Choroid plexus epithelial cell (primary cell): ENCODE results near the gene PIP5K1B.

Experiments
- DNase-seq: peaks from one replicate; pipeline ENCODE4 v3.0.0-alpha.2; 2010; ENCODE audit warnings: low read depth
- H3K4me3 ChIP-seq: 2 replicates; pipeline ENCODE4 v1.5.1; 2011; ENCODE audit warnings: low read depth, mild to moderate bottlenecking, control low read depth, low read length, moderate library complexity
- TF ChIP-seq, protein P1 (sequence below): conservative IDR thresholded peaks from 2 replicates; pipeline ENCODE4 v1.5.1; 2011; ENCODE audit warnings: low read depth, mild to moderate bottlenecking, control low read depth, inconsistent platforms, low read length, moderate library complexity

PIP5K1B gene

DNA sequence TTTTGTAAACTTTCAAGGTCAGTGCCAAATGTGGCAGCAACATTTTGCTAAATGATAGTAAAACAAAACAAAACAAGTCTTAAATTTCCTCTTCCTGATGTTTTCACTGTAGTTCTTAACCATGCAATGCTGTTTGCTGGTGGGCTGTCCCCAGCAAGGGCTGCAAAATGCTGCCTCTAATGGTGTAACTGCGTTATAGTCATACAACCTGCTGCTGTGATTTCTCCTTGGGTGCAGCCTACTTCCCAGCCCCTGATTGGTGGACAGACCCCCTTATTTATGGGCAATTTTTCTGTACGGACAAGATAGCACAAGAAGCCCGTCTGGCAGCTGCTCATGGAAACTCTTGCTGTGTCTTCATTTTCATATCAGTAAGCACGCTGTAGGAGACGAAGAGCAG, 26.6 kb upstream of the PIP5K1B start:
- TF ChIP-seq, protein P1, sequence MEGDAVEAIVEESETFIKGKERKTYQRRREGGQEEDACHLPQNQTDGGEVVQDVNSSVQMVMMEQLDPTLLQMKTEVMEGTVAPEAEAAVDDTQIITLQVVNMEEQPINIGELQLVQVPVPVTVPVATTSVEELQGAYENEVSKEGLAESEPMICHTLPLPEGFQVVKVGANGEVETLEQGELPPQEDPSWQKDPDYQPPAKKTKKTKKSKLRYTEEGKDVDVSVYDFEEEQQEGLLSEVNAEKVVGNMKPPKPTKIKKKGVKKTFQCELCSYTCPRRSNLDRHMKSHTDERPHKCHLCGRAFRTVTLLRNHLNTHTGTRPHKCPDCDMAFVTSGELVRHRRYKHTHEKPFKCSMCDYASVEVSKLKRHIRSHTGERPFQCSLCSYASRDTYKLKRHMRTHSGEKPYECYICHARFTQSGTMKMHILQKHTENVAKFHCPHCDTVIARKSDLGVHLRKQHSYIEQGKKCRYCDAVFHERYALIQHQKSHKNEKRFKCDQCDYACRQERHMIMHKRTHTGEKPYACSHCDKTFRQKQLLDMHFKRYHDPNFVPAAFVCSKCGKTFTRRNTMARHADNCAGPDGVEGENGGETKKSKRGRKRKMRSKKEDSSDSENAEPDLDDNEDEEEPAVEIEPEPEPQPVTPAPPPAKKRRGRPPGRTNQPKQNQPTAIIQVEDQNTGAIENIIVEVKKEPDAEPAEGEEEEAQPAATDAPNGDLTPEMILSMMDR = no peak
- DNase-seq = peak; percentile 2
- no peak overlapping the region for H3K4me3 ChIP-seq

DNA sequence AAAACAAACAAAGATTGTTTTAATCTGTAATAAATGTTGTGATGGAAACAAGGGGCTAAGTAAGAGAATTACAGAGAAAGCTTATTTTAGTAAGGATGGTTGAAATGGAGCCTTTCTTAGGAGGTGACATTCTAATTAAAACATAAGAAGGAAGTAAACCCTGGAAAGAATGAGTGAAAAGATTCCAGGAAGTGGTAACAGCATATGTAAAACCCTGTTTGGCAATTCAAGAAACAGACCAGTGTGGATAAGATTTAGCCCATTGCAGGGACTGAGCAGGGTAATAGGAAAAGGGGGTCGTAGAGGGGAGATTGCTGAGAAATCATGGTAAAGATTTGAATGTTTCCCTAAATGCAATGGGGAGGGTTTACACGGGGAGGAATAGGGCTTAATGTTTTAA, 21.6 kb upstream of the PIP5K1B start:
- H3K4me3 ChIP-seq = no peak overlapping the region
- TF ChIP-seq, protein P1 = no peak
- no peak for DNase-seq

DNA sequence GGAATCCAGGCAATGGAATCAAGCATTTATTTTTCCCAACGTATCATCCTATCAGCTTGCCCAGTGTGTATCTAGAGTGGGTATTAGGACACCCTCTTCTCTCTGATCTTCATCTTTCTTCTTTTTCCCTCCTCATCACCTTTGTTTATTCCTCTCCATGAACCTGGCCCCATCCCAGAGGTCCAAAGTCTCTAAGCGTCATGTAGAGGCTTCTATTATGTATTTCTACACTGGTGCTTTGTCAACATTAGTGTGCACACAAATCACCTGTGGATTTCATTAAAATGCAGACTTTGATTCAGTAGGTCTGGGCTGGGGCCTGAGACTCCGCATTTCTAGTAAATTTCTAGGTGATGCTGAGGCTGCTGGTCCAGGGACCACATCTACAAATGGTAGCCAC, 19.8 kb upstream of the PIP5K1B start:
- TF ChIP-seq, protein P1 = no peak
- DNase-seq = no peak
- H3K4me3 ChIP-seq = no peak overlapping the region

DNA sequence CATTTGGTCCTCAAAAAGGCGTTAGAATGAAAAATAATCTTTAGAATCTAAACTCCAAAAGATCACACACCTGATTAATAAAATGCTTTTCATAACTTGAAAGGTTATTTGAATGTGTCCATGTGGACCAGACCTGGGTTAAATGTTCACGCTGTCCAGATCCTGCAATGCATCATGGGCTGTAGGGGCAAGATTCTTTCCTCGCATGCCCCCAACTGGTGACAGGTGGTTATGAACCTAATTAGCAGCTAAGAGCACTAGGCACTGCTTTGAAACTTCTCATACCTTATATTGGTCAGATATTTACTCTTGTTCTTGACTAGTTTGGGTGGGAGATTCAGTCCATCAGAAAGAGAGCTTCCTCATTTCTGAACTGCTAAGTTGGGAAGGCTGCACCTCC, 19.3 kb upstream of the PIP5K1B start:
- no peak overlapping the region for H3K4me3 ChIP-seq
- TF ChIP-seq, protein P1 = peak; percentile 12
- no peak for DNase-seq

DNA sequence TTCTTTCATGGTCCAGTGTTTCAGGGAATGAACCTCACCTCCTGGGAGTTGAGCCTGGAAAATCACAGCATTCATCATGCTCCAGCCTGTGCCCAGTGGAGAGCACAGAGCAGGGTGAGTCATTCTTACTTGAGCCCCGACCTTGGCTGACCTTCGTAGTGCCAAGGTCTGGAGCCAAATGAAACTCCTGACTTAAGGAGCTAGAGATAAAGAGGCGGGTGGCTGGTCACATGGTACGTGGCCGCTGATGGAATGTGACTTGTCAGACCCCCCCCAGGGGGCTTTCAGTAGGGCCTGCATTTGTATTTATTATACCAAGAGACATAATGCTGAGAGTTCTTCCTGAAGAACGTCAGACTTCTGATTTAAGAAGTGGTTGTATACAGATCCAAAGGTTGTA, 15.0 kb upstream of the PIP5K1B start:
- TF ChIP-seq, protein P1 = no peak
- H3K4me3 ChIP-seq = no peak overlapping the region
- peak; percentile 29 for DNase-seq

DNA sequence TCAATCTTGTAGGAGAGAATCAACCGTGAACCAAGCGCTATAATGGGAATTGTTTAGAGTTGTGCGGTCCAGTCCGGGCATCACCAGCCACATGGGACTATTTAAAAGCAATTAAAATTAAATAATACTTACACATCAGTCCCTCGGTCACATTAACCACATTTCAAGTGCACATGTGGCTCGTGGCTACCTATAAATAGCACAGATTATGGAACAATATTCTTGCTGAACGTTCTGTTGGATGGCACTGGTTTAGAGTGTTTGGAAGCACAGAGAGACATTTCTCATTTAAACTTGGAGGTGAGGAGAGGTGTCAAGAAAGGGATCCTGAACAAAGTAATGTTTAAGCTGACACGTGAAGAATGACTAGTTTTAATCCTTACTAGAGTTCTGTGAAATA, 12.5 kb upstream of the PIP5K1B start:
- no peak overlapping the region for H3K4me3 ChIP-seq
- DNase-seq = no peak
- TF ChIP-seq, protein P1 = no peak

DNA sequence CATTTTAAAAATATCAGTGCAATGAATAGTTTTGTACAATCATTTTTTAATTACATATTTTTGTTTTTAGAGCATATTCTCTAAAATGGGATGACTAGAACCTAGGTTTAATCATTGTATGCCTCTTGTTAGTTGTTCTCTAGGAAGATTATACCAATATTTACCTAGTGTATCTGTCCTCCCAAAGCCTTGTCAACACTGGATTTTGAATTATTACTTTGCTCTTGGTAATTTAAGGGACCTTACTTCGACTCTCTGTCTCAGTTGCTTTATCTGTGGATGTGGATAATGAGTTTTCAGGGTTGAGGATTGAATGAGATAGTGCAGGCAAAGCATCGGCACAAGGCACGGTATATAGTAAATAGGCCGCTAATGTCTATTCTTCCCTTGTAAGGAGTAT, 10.9 kb upstream of the PIP5K1B start:
- no peak for DNase-seq
- no peak overlapping the region for H3K4me3 ChIP-seq
- TF ChIP-seq, protein P1 = no peak
